Loucy (cell line): ENCODE data around the gene KAT6B.
A peak's percentile ranks its signal among the peaks of the same experiment; 100 is the strongest.

Experiments
- H2AFZ ChIP-seq: fragments of 200-600 bp; sonication (generic); 2 replicates; pipeline ENCODE4 v1.6.0; 2016; ENCODE audit warnings: antibody characterized with exemption, mild to moderate bottlenecking, low read length, moderate library complexity
- H3F3A ChIP-seq: fragments of 200-600 bp; 2 replicates; pipeline ENCODE4 v1.6.0; 2016; ENCODE audit warnings: antibody characterized with exemption, low read depth, mild to moderate bottlenecking
- H3K27me3 ChIP-seq: fragments of 200-600 bp; sonication (generic); 2 replicates; pipeline ENCODE4 v1.6.1; 2014; ENCODE audit warnings: low read length, mild to moderate bottlenecking; ENCODE audit not compliant: insufficient read depth, poor library complexity, severe bottlenecking
- H3K36me3 ChIP-seq: fragments of 200-600 bp; sonication (generic); 2 replicates; pipeline ENCODE4 v1.6.1; 2016; ENCODE audit warnings: low read length; ENCODE audit not compliant: insufficient read depth
- H3K4me1 ChIP-seq: fragments of 200-600 bp; sonication (generic); 2 replicates; pipeline ENCODE4 v1.5.1; 2014; ENCODE audit warnings: low read length, mild to moderate bottlenecking; ENCODE audit not compliant: insufficient read depth, poor library complexity, severe bottlenecking
- H3K4me2 ChIP-seq: fragments of 200-600 bp; sonication (generic); 2 replicates; pipeline ENCODE4 v1.6.0; 2014; ENCODE audit warnings: antibody characterized with exemption, low read length, low read depth, mild to moderate bottlenecking; ENCODE audit not compliant: poor library complexity, severe bottlenecking
- H3K4me3 ChIP-seq: fragments of 200-600 bp; sonication (generic); 2 replicates; pipeline ENCODE4 v1.5.1; 2014; ENCODE audit warnings: low read length, mild to moderate bottlenecking, mixed read lengths; ENCODE audit not compliant: poor library complexity, severe bottlenecking
- H3K79me2 ChIP-seq: fragments of 200-600 bp; sonication (generic); 2 replicates; pipeline ENCODE4 v1.6.1; 2014; ENCODE audit warnings: low read length; ENCODE audit not compliant: insufficient read depth
- H3K9ac ChIP-seq: fragments of 200-600 bp; sonication (generic); 2 replicates; pipeline ENCODE4 v1.6.0; 2014; ENCODE audit warnings: mild to moderate bottlenecking, low read depth, low read length, moderate library complexity; ENCODE audit not compliant: poor library complexity, severe bottlenecking
- H3K9me2 ChIP-seq: fragments of 200-600 bp; sonication (generic); replicated peaks from 2 replicates; pipeline ENCODE4 v1.6.1; 2016; ENCODE audit warnings: low read depth, low read length, mixed read lengths
- H3K9me3 ChIP-seq: fragments of 200-600 bp; sonication (generic); 2 replicates; pipeline ENCODE4 v1.6.1; 2014; ENCODE audit warnings: mild to moderate bottlenecking, antibody characterized with exemption, low read length, low read depth; ENCODE audit not compliant: insufficient read depth
- H4K20me1 ChIP-seq: fragments of 200-600 bp; sonication (generic); 2 replicates; pipeline ENCODE4 v1.6.0; 2014; ENCODE audit warnings: antibody characterized with exemption, low read length, mild to moderate bottlenecking; ENCODE audit not compliant: insufficient read depth, poor library complexity, severe bottlenecking
- CTCF ChIP-seq: fragments of 200-600 bp; sonication (generic); conservative IDR thresholded peaks from 2 replicates; pipeline ENCODE4 v1.5.1; 2014; ENCODE audit warnings: mild to moderate bottlenecking, antibody characterized with exemption, low read length
- EZH2phosphoT487 ChIP-seq: fragments of 200-600 bp; IDR thresholded peaks from 2 replicates; pipeline ENCODE4 v1.6.1; 2018; ENCODE audit warnings: antibody characterized with exemption, mild to moderate bottlenecking, moderate library complexity, borderline replicate concordance

Gene KAT6B

GRCh38 chr10:74821501-74821900 is 4.9 kb upstream of the KAT6B start:
- TF ChIP-seq CTCF (no peak), EZH2phosphoT487 (no peak)
- no peaks in the 10 kb centered on the region for H3K36me3 ChIP-seq
- H3F3A ChIP-seq, result no peaks in the 10 kb centered on the region; the same call in 1 of the 2 replicates
- H3K9ac ChIP-seq, result no peak overlapping the region
- no peaks in the 10 kb centered on the region for H3K9me2 ChIP-seq
- H3K9me3 ChIP-seq, result peaks cover 10% of the 10 kb centered on the region; the same call in 1 of the 2 replicates
- H2AFZ ChIP-seq, result no peak overlapping the region
- H3K4me2 ChIP-seq, result peak overlapping the region; percentile 82
- H3K79me2 ChIP-seq, result peaks cover 19% of the 10 kb centered on the region
- no peaks in the 10 kb centered on the region for H3K27me3 ChIP-seq
- peaks cover 35% of the 10 kb centered on the region for H3K4me1 ChIP-seq
- H3K4me3 ChIP-seq, result no peak overlapping the region
- no peaks in the 10 kb centered on the region for H4K20me1 ChIP-seq

GRCh38 chr10:74822101-74822500 is 4.3 kb upstream of the KAT6B start:
- Histone ChIP-seq H3K9me2 (no peaks in the 10 kb centered on the region), H3K4me2 (peak overlapping the region; percentile 82), H3K27me3 (no peaks in the 10 kb centered on the region), H2AFZ (no peak overlapping the region), H3K79me2 (peaks cover 21% of the 10 kb centered on the region), H4K20me1 (peaks cover 1% of the 10 kb centered on the region), H3K9ac (peak overlapping the region; percentile 18), H3K36me3 (no peaks in the 10 kb centered on the region), H3K4me1 (peaks cover 36% of the 10 kb centered on the region), H3K9me3 (peaks cover 4% of the 10 kb centered on the region; the same call in 1 of the 2 replicates), H3F3A (no peaks in the 10 kb centered on the region; the same call in 1 of the 2 replicates), H3K4me3 (no peak overlapping the region)
- TF ChIP-seq CTCF (no peak), EZH2phosphoT487 (no peak)

- H3K27me3 ChIP-seq, result no peaks in the 10 kb centered on the region
- H2AFZ ChIP-seq, result no peak overlapping the region
- TF ChIP-seq CTCF (no peak), EZH2phosphoT487 (no peak)
- H3K9me3 ChIP-seq, result no peaks in the 10 kb centered on the region
- H3K9ac ChIP-seq, result peak overlapping the region; percentile 99
- H4K20me1 ChIP-seq, result peaks cover 6% of the 10 kb centered on the region
- no peaks in the 10 kb centered on the region for H3K36me3 ChIP-seq
- H3K4me3 ChIP-seq, result peak overlapping the region; percentile 94
- peaks cover 26% of the 10 kb centered on the region for H3K79me2 ChIP-seq
- H3K9me2 ChIP-seq, result no peaks in the 10 kb centered on the region
- H3F3A ChIP-seq, result no peaks in the 10 kb centered on the region
- H3K4me2 ChIP-seq, result peak overlapping the region; percentile 82
- H3K4me1 ChIP-seq, result peaks cover 41% of the 10 kb centered on the region
Measured at GRCh38 chr10:74822521-74823089, 3.8 kb upstream of the KAT6B start.
